ENCODE measurements around the gene ZFPL1.

GRCh38 chr11:65131417-65131776 is 47.4 kb downstream of the ZFPL1 start:
- TF ChIP-seq EP300 (IDR thresholded peaks at IDR 0.05; ENCODE audit: borderline replicate concordance), result no peak
- no peak for TF ChIP-seq MAX (IDR thresholded peaks at IDR 0.05)
- TF ChIP-seq CREB1 (IDR thresholded peaks at IDR 0.05; ENCODE audit: low read depth), result no peak
- no peak for TF ChIP-seq EGR1 (IDR thresholded peaks at IDR 0.05)
- TF ChIP-seq TEAD4 (IDR thresholded peaks at IDR 0.05), result no peak
- no peak for TF ChIP-seq REST (IDR thresholded peaks at IDR 0.05; ENCODE audit: low read depth)
- TF ChIP-seq YY1 (IDR thresholded peaks at IDR 0.05; ENCODE audit: low read depth), result no peak
- no peak for TF ChIP-seq CEBPB (IDR thresholded peaks at IDR 0.05)
